GM12872 (cell line): Measurements from ENCODE around the gene DPPA5.

ENCODE experiments used
- TF ChIP-seq, protein P1 (sequence below): IDR thresholded peaks from 3 replicates; pipeline ENCODE4 v1.5.1; 2011; ENCODE audit warnings: low read depth, mild to moderate bottlenecking, low read length, moderate library complexity; ENCODE audit not compliant: insufficient read depth

The DPPA5 gene

DNA sequence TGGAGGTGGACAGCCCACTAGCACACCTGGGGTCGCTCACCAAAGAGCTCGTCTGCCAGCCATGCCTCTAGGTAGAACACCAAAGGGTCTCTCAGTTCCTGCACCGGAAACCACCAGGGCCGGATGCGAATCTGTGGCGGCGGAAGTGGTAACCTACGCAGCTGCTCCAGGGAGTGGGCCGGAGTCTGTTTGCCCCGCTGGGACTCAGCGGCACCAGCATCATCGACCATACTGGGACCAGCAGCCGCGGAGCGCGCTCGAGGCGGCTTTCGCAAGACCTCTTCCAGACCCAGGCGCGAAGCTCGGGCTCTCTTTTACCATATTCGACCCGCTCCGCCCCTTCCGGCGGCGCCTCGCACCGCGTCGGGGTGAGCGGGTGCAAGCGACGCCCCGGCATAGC is 15.5 kb upstream of the DPPA5 start, which contains the start of gene OOEP:
Gene OOEP, minus strand, starts transcription at position 335 of the 400 bp plus-strand sequence. Its CDS starts 105 bp downstream, at position 230.
- TF ChIP-seq, protein P1, sequence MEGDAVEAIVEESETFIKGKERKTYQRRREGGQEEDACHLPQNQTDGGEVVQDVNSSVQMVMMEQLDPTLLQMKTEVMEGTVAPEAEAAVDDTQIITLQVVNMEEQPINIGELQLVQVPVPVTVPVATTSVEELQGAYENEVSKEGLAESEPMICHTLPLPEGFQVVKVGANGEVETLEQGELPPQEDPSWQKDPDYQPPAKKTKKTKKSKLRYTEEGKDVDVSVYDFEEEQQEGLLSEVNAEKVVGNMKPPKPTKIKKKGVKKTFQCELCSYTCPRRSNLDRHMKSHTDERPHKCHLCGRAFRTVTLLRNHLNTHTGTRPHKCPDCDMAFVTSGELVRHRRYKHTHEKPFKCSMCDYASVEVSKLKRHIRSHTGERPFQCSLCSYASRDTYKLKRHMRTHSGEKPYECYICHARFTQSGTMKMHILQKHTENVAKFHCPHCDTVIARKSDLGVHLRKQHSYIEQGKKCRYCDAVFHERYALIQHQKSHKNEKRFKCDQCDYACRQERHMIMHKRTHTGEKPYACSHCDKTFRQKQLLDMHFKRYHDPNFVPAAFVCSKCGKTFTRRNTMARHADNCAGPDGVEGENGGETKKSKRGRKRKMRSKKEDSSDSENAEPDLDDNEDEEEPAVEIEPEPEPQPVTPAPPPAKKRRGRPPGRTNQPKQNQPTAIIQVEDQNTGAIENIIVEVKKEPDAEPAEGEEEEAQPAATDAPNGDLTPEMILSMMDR: no peak

DNA sequence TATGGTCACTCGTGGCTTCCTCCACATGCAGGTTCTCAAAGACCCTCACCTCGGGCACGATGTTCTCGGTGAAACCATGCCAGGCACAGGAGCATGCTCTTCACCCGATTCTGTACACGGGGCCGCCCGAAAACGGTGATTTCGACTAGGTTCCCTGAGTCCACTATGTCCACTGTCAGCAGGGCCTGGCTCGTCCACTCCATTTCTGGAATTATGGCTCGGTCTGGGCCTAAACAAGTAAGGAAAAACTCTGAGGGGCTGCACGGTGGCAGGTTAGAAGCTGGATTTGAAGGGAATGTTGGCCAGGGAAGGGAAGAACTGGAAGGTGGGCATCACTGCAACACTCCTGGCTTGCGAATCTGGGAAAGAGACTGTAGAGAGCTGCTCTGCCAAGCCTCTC is 15.1 kb upstream of the DPPA5 start:
- TF ChIP-seq, protein P1: no peak

DNA sequence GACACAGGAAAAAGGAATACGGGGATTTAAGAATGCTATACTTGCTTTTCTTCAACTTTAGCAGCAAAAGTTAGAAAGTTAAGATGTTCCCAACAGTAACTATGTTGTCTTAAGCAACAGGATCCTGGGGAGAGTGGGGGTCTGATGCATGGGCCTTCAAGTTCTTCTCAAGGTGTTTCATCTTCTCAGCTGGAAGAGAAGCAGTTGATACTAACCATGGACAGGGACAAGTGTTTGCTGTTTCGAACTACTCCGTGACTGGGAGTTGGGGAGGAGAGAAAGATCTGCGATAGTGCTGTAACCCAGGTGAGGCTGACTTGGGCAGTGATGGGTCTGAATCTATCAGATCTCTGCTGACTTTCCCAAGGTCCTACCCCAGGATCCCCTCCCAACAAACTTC is 14.6 kb upstream of the DPPA5 start:
- TF ChIP-seq, protein P1: no peak

DNA sequence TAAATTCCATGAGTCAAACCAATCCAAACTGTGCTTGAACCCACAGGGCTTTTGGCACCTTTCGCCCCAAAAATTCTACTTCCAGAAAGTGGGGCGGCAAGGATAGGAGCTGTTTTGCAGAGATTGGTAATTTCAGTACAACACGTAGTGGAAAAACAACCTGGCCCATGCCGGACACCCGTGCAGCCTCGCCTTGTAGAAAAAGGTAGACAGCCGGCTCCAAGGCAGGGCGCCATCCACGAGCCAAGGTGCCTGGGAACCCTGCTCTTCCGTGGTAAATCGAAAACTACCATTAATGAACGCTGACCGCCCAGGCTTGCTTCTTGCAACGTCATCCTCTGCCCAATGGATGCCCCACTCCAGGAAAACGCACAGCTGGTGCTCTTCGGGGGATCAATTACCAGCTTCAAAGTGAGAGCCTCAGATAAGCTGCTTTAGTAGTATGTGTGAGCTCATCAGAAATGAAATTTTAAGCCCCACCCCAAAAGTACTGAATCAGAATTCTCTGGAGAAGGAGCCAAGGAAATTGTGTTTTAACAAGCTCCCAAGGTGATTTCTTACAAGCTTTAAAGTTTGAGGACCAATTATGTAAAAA is 13.8 kb upstream of the DPPA5 start:
- TF ChIP-seq, protein P1: no peak

- TF ChIP-seq, protein P1: no peak
Observed at GRCh38 chr6:73364549-73364948, 10.5 kb upstream of the DPPA5 start.

DNA sequence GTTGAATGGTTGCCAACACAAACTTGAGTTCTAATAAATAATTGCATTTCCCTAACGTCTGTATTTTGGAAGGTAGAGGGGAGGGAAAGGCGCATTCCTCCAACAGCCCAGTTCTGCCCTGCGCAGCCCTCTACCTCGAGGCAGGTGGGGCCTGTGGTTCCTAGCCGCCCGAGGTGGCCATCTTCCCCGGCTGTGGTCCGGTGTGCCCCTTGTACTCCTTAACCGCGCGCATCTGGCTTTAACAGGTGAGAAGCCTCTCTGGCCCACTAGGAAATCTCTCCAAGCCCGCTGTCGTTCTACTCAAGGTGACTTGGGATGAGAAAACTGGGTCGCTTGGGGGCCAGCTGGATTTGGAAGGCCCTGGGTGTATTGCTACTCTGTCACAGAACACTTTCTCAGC is 10.0 kb upstream of the DPPA5 start:
- TF ChIP-seq, protein P1: no peak

DNA sequence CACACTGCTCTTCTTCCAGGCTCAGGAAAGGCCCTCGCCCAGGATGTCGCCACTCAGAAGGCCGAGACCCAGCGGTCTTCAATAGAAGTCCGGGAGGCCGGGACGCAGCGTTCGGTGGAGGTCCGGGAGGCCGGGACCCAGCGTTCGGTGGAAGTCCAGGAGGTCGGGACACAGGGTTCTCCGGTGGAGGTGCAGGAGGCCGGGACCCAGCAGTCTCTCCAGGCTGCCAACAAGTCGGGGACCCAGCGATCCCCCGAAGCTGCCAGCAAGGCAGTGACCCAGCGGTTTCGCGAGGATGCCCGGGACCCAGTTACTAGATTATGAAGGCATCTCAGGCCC is 9.4 kb upstream of the DPPA5 start:
- TF ChIP-seq, protein P1: no peak
